Measurements from ENCODE around the gene GNL1. TPM values are rescaled to one million over a fixed set of nuclear protein-coding genes. Genes with fewer than 3 reads are reported as not detected.
A peak's percentile ranks its signal among the peaks of the same experiment; 100 is the strongest.

Gene GNL1
- total and polyA plus RNA-seq, 2 donors (not counting 1 experiment from before 2014, with no cell fraction given), result 36.0 to 107 TPM

- peaks cover 19 to 27% of the 10 kb centered on the region in 2 donors for H3K4me1 ChIP-seq (ENCODE audit: control insufficient read depth in 2 of 2, insufficient read depth in 2 of 2, low read length in 2 of 2)
- no peak for TF ChIP-seq CTCF (IDR thresholded peaks at IDR 0.05)
- TF ChIP-seq EZH2 (IDR thresholded peaks at IDR 0.05; ENCODE audit: borderline replicate concordance, insufficient read depth, low read depth, low read length, poor library complexity, severe bottlenecking), result no peak
- peaks cover 28% of the 10 kb centered on the region for H3K4me1 Mint-ChIP-seq
- no peaks in the 10 kb centered on the region for H3K9me3 Mint-ChIP-seq (ENCODE audit: insufficient read depth)
- H3K4me2 ChIP-seq (replicated peaks; ENCODE audit: low read depth, low read length, poor library complexity, severe bottlenecking), result no peak overlapping the region
- no peaks in the 10 kb centered on the region for H3K27me3 ChIP-seq (replicated peaks in 1 of 4; ENCODE audit: control extremely low read depth in 1 of 4, control insufficient read depth in 3 of 4, insufficient read depth in 4 of 4, low read length in 3 of 4)
- CTCF ChIA-PET, result interaction anchor here (1.1 to 8.1 kb wide), 4 partner anchors 12 to 177 kb away, joined by 3 to 94 read pairs (median 6); partner anchors contain the start of genes MRPS18B and PPP1R10
- peaks cover 0 to 41% of the 10 kb centered on the region in 2 experiments for H3K36me3 ChIP-seq (replicated peaks in 1 of 2; ENCODE audit: control extremely low read depth in 1 of 2, control insufficient read depth in 1 of 2, extremely low read depth in 1 of 2, insufficient read depth in 2 of 2, low read length in 1 of 2)
- ATAC-seq (ENCODE audit: low read depth), result no peak
- POLR2A ChIA-PET, result interaction anchor here (0.7 to 3.4 kb wide), 3 partner anchors 10 to 64 kb away, joined by 3 to 10 read pairs (median 4); no protein-coding TSS in a partner anchor
- WGBS (ENCODE audit: insufficient coverage), result 93% methylated on average over 3 of the region's 4 CpGs
- H3K9me3 ChIP-seq (ENCODE audit: control extremely low read depth in 1 of 3, control insufficient read depth in 2 of 3, insufficient read depth in 1 of 3, low read length in 2 of 3), result no peaks in the 10 kb centered on the region
- H4K20me1 ChIP-seq (ENCODE audit: control insufficient read depth, insufficient read depth, low read length, poor library complexity, severe bottlenecking), result peaks cover 5% of the 10 kb centered on the region
- no peaks in the 10 kb centered on the region for H3K27me3 Mint-ChIP-seq
- H3K79me2 ChIP-seq (ENCODE audit: control insufficient read depth, insufficient read depth, low read length), result peaks cover 29% of the 10 kb centered on the region
- no peak overlapping the region for H2AFZ ChIP-seq (ENCODE audit: insufficient read depth, low read depth, low read length, poor library complexity, severe bottlenecking)
- no peak for DNase-seq
- peak overlapping the region; percentile 28 for H3K27ac Mint-ChIP-seq
- intact Hi-C loops (cut with micrococcal nuclease), result no loop called here
- no peak overlapping the region for H3K27ac ChIP-seq (ENCODE audit: low read length in 2 of 2)
- no peak overlapping the region for H3K4me3 ChIP-seq (ENCODE audit: control extremely low read depth in 1 of 5, extremely low read depth in 1 of 5, insufficient read depth in 1 of 5, low read depth in 2 of 5, low read length in 4 of 5)
- peak overlapping the region; percentile 99 for H3K4me3 Mint-ChIP-seq
- H3K9ac ChIP-seq (ENCODE audit: low read length), result no peak overlapping the region
These were observed 1.9 kb downstream of the GNL1 start for GRCh38 chr6:30554404-30554803.

GRCh38 chr6:30548375-30548774, 7.9 kb downstream of the GNL1 start:
- no peak for TF ChIP-seq CTCF (IDR thresholded peaks at IDR 0.05)
- TF ChIP-seq EZH2 (IDR thresholded peaks at IDR 0.05; ENCODE audit: borderline replicate concordance, insufficient read depth, low read depth, low read length, poor library complexity, severe bottlenecking), result no peak
- Mint-ChIP-seq H3K27me3 (no peaks in the 10 kb centered on the region), H3K4me1 (peaks cover 13% of the 10 kb centered on the region), H3K9me3 (ENCODE audit: insufficient read depth) (no peaks in the 10 kb centered on the region), H3K4me3 (no peak overlapping the region), H3K27ac (no peak overlapping the region)
- POLR2A ChIA-PET, result no interaction called here
- Histone ChIP-seq H3K27me3 (replicated peaks in 1 of 4; ENCODE audit: control extremely low read depth in 1 of 4, control insufficient read depth in 3 of 4, insufficient read depth in 4 of 4, low read length in 3 of 4) (no peaks in the 10 kb centered on the region), H3K4me2 (replicated peaks; ENCODE audit: low read depth, low read length, poor library complexity, severe bottlenecking) (no peak overlapping the region), H3K4me3 (ENCODE audit: control extremely low read depth in 1 of 5, extremely low read depth in 1 of 5, insufficient read depth in 1 of 5, low read depth in 2 of 5, low read length in 4 of 5) (no peak overlapping the region), H3K4me1 (ENCODE audit: control insufficient read depth in 2 of 2, insufficient read depth in 2 of 2, low read length in 2 of 2) (peaks cover 6 to 12% of the 10 kb centered on the region in 2 donors), H2AFZ (ENCODE audit: insufficient read depth, low read depth, low read length, poor library complexity, severe bottlenecking) (no peak overlapping the region), H3K79me2 (ENCODE audit: control insufficient read depth, insufficient read depth, low read length) (no peaks in the 10 kb centered on the region), H3K36me3 (replicated peaks in 1 of 2; ENCODE audit: control extremely low read depth in 1 of 2, control insufficient read depth in 1 of 2, extremely low read depth in 1 of 2, insufficient read depth in 2 of 2, low read length in 1 of 2) (peaks cover 0 to 63% of the 10 kb centered on the region in 2 experiments), H4K20me1 (ENCODE audit: control insufficient read depth, insufficient read depth, low read length, poor library complexity, severe bottlenecking) (no peaks in the 10 kb centered on the region), H3K27ac (ENCODE audit: low read length in 2 of 2) (no peak overlapping the region), H3K9me3 (ENCODE audit: control extremely low read depth in 1 of 3, control insufficient read depth in 2 of 3, insufficient read depth in 1 of 3, low read length in 2 of 3) (no peaks in the 10 kb centered on the region), H3K9ac (ENCODE audit: low read length) (no peak overlapping the region)
- CTCF ChIA-PET, result interaction anchor here (2.8 to 15.6 kb wide), 3 partner anchors 20 to 65 kb away, joined by 11 to 681 read pairs (median 227); no protein-coding TSS in a partner anchor
- DNase-seq (no peak), ATAC-seq (ENCODE audit: low read depth) (no peak)
- WGBS (ENCODE audit: insufficient coverage), result 91% methylated on average over 2 of the region's 2 CpGs
- intact Hi-C loops (cut with micrococcal nuclease), result no loop called here

Measured in B cell (primary cell).